GM13976 (cell line): Measurements from ENCODE around the gene GOLT1A.

Source experiments
- DNase-seq: peaks from one replicate; pipeline ENCODE4 v3.0.0; 2012; ENCODE audit warnings: low spot score
- in situ Hi-C: fragments of 300-500 bp; cut with MboI; formaldehyde crosslinking; loops from one replicate; pipeline ENCODE4 v1.12.0; 2022; ENCODE audit warnings: low sequenced_read_pairs, mixed read lengths, inconsistent platforms; ENCODE audit not compliant: unreplicated experiment
- TF ChIP-seq, protein P1 (sequence below): IDR thresholded peaks from 2 replicates; pipeline ENCODE4 v1.5.1; 2012; ENCODE audit warnings: borderline replicate concordance, mild to moderate bottlenecking; ENCODE audit not compliant: insufficient read depth; ENCODE audit errors: extremely low read depth, missing control alignments, control extremely low read depth

GOLT1A gene

GRCh38 chr1:204207136-204207616, 6.6 kb downstream of the GOLT1A start:
- DNase-seq = peak; percentile 86
- in situ Hi-C loops = no loop called here
- TF ChIP-seq, protein P1, sequence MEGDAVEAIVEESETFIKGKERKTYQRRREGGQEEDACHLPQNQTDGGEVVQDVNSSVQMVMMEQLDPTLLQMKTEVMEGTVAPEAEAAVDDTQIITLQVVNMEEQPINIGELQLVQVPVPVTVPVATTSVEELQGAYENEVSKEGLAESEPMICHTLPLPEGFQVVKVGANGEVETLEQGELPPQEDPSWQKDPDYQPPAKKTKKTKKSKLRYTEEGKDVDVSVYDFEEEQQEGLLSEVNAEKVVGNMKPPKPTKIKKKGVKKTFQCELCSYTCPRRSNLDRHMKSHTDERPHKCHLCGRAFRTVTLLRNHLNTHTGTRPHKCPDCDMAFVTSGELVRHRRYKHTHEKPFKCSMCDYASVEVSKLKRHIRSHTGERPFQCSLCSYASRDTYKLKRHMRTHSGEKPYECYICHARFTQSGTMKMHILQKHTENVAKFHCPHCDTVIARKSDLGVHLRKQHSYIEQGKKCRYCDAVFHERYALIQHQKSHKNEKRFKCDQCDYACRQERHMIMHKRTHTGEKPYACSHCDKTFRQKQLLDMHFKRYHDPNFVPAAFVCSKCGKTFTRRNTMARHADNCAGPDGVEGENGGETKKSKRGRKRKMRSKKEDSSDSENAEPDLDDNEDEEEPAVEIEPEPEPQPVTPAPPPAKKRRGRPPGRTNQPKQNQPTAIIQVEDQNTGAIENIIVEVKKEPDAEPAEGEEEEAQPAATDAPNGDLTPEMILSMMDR = peak; percentile 92

DNA sequence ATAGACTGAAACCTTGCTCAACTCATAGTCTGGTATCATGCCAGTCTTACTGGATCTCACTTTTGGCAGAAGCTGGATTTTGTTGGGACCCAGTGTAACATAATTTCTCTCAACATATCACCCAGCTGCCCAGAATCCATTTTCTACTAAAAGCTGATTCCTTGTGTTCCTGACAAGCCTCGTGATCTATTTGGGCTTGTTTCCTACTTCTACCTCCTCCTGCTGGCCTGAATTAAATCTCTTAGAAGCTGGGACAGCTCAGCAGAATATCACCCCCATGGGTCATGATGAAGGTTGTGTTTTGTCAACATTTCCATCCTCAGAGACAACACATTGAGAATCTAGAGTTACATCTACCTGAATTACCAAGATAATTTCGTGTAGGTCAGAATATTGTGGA, 7.7 kb downstream of the GOLT1A start:
- in situ Hi-C loops = no loop called here
- TF ChIP-seq, protein P1 = no peak
- no peak for DNase-seq

GRCh38 chr1:204205486-204205885, 8.3 kb downstream of the GOLT1A start:
- in situ Hi-C loops = no loop called here
- TF ChIP-seq, protein P1 = no peak
- DNase-seq = no peak

DNA sequence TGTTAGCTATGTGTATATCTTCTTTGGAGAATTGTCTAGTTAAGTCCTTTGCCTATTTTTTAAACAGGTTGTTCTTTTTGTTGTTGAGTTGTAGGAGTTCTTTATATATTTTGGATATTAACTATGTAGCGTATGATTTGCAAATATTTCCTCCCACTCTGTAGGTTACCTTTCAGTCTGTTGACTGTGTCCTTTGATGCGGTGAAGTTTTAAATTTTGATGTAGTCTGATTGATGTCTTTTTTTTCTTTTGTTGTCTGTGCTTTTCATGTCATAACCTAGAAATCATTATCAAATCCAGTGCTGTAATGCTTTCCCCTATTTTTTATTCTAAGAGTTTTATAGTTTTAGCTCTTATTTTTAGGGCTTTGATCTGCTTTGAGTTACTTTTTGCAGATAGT, 8.8 kb downstream of the GOLT1A start:
- DNase-seq = no peak
- TF ChIP-seq, protein P1 = no peak
- in situ Hi-C loops = no loop called here

DNA sequence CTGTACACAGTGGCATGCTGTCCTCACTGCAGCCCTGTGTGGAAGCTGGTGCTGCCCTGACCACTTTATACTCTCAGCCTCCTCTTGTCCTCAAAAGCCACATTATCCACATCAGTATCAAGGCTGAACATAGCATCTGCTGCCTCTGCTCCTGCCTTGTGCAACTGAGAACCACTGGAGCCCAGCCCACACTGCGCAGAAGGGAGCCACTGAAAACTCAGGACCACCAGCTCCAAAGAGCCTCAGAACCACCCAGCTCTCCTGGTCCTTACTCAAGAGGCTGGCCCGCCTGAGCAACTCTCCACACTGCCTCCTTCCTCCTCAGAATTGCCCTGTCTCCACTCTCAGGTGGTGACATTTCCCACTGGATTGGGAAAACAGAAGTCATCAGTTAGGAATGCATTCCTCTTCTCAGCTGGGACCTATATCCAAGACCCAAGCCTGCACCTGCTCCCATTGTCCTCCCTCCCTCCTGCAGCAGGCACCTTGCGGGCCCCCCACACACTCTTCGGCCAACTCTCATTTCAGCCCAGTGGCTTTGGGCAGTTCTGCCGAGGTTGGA, 10.5 kb downstream of the GOLT1A start:
- TF ChIP-seq, protein P1 = no peak
- in situ Hi-C loops = no loop called here
- DNase-seq = no peak

- DNase-seq = no peak
- TF ChIP-seq, protein P1 = no peak
- in situ Hi-C loops = no loop called here
These were observed 11.3 kb downstream of the GOLT1A start for GRCh38 chr1:204202481-204202880.
